ENCODE results near the gene PCMT1.

- TF ChIP-seq CTCF (IDR thresholded peaks at IDR 0.05), result no peak
- TF ChIP-seq POLR2AphosphoS5 (IDR thresholded peaks at IDR 0.05), result no peak
Observed at GRCh38 chr6:149821492-149821891, 72.0 kb downstream of the PCMT1 start.
